Gastrocnemius medialis (tissue), 4 donors: ENCODE measurements around the gene NTM. TPM values are rescaled to one million over a fixed set of nuclear protein-coding genes. Genes with fewer than 3 reads are reported as not detected.

Source experiments
- ATAC-seq, 2 donors: fragments of 150-250 bp; one replicate each; pipeline ENCODE4 v1.9.1; 2016
- DNase-seq, 2 donors: peaks; one replicate each; pipeline ENCODE4 v3.0.0-alpha.2; 2019
- H3K27ac ChIP-seq, 4 donors: fragments of 200-600 bp; sonication (generic); 1 replicate in 1 of 4; 2 replicates in 3 of 4; pipeline ENCODE4 v1.5.1; 2016 to 2018; ENCODE audit warnings: mild to moderate bottlenecking in 2 of 4, moderate library complexity in 1 of 4
- H3K27me3 ChIP-seq, 3 donors: fragments of 200-600 bp; sonication (generic) in 2 of 3; 1 replicate in 1 of 3; 2 replicates in 2 of 3; pipeline versions ENCODE4 v1.5.1 to v1.6.0; 2016 to 2019; ENCODE audit warnings: mild to moderate bottlenecking in 1 of 3, moderate library complexity in 1 of 3
- H3K36me3 ChIP-seq, 2 donors: fragments of 200-600 bp; sonication (generic) in 1 of 2; one replicate each; pipeline ENCODE4 v1.5.1; 2017 to 2018
- H3K4me1 ChIP-seq, 2 donors: fragments of 200-600 bp; sonication (generic) in 1 of 2; one replicate each; pipeline ENCODE4 v1.5.1; 2016 to 2017; ENCODE audit warnings: mild to moderate bottlenecking in 2 of 2
- H3K4me3 ChIP-seq, 4 donors: fragments of 200-600 bp; sonication (generic) in 3 of 4; 1 replicate in 1 of 4; 2 replicates in 3 of 4; pipeline ENCODE4 v1.5.1; 2016 to 2019; ENCODE audit warnings: mild to moderate bottlenecking in 2 of 4
- H3K9me3 ChIP-seq, 3 donors: fragments of 200-600 bp; sonication (generic) in 2 of 3; 1 replicate in 1 of 3; 2 replicates in 2 of 3; pipeline ENCODE4 v1.5.1; 2016 to 2019
- CTCF ChIP-seq, 5 experiments: fragments of 450-650 bp in 3 of 5; fragments of 200-600 bp in 2 of 5; sonication (generic) in 2 of 5; IDR thresholded peaks in 4 of 5; conservative IDR thresholded peaks in 1 of 5; 1 replicate in 4 of 5; 2 replicates in 1 of 5; pipeline ENCODE4 v1.5.1; 2016 to 2019; ENCODE audit warnings: antibody characterized with exemption in 5 of 5, mild to moderate bottlenecking in 3 of 5, moderate library complexity in 3 of 5
- POLR2A ChIP-seq, 2 donors: fragments of 450-650 bp; IDR thresholded peaks; one replicate each; pipeline ENCODE4 v1.6.1; 2017; ENCODE audit warnings: antibody characterized with exemption in 2 of 2, mild to moderate bottlenecking in 2 of 2, moderate library complexity in 2 of 2
- in situ Hi-C, 4 donors: fragments of 200-750 bp; cut with MboI; loops; one replicate each; pipeline versions ENCODE4 v1.15.0 to v1.8.0; 2017; ENCODE audit warnings: low sequenced_read_pairs in 4 of 4
- intact Hi-C: fragments of 100-400 bp; cut with DNase I; formaldehyde crosslinking; loops from one replicate; pipeline ENCODE4 v1.15.1; 2023; ENCODE audit warnings: low total_unique reads
- total RNA-seq, 4 donors: library from RNA; depleted of rRNA; stranded (reverse); fragments of >200 nt; gene quantifications; one replicate each; pipeline versions ENCODE4 v1.1.0 to v1.2.3, GENCODE V29; 2016

The NTM gene
- total RNA-seq, 4 donors from 2014 or later, result 0.69 TPM; not detected in 3

- Histone ChIP-seq H3K27ac (no peak overlapping the region), H3K4me1 (no peaks in the 10 kb centered on the region), H3K4me3 (no peak overlapping the region), H3K27me3 (no peaks in the 10 kb centered on the region), H3K9me3 (no peaks in the 10 kb centered on the region), H3K36me3 (no peaks in the 10 kb centered on the region)
- TF ChIP-seq POLR2A (IDR thresholded peaks at IDR 0.05) (no peak), CTCF (IDR thresholded peaks at IDR 0.05 in 4 of 5, conservative IDR thresholded peaks at IDR 0.05 in 1 of 5) (no peak)
- ATAC-seq (no peak), DNase-seq (no peak)
- intact Hi-C loops (loop anchor here (5.0 kb wide), 3 partner anchors 89 to 749 kb away; no protein-coding TSS in a partner anchor), in situ Hi-C loops (loop anchor here in 3 of 4 donors (10.0 to 25.0 kb wide), 3 partner anchors 607 to 747 kb away; no protein-coding TSS in a partner anchor)
These were observed 300.9 kb downstream of the NTM start for GRCh38 chr11:131671320-131671719.

GRCh38 chr11:131671734-131672133 lies 301.3 kb downstream of the NTM start:
- no peak for TF ChIP-seq CTCF (IDR thresholded peaks at IDR 0.05 in 4 of 5, conservative IDR thresholded peaks at IDR 0.05 in 1 of 5)
- no peak for TF ChIP-seq POLR2A (IDR thresholded peaks at IDR 0.05)
- Histone ChIP-seq H3K27ac (no peak overlapping the region), H3K4me1 (no peaks in the 10 kb centered on the region), H3K4me3 (no peak overlapping the region), H3K27me3 (no peaks in the 10 kb centered on the region), H3K36me3 (no peaks in the 10 kb centered on the region), H3K9me3 (no peaks in the 10 kb centered on the region)
- in situ Hi-C loops, result loop anchor here in 3 of 4 donors (10.0 to 25.0 kb wide), 3 partner anchors 607 to 747 kb away; no protein-coding TSS in a partner anchor
- DNase-seq, result no peak
- intact Hi-C loops, result loop anchor here (2.0 to 5.0 kb wide), 4 partner anchors 89 to 749 kb away; no protein-coding TSS in a partner anchor
- ATAC-seq, result no peak

GRCh38 chr11:131672191-131672590 lies 301.8 kb downstream of the NTM start:
- H3K4me3 ChIP-seq, result no peak overlapping the region
- no peak for ATAC-seq
- H3K9me3 ChIP-seq, result no peaks in the 10 kb centered on the region
- intact Hi-C loops (loop anchor here (2.0 to 5.0 kb wide), 4 partner anchors 90 to 750 kb away; no protein-coding TSS in a partner anchor), in situ Hi-C loops (loop anchor here in 3 of 4 donors (10.0 to 25.0 kb wide), 3 partner anchors 607 to 747 kb away; no protein-coding TSS in a partner anchor)
- no peak for DNase-seq
- no peak overlapping the region for H3K27ac ChIP-seq
- TF ChIP-seq CTCF (IDR thresholded peaks at IDR 0.05 in 4 of 5, conservative IDR thresholded peaks at IDR 0.05 in 1 of 5) (no peak), POLR2A (IDR thresholded peaks at IDR 0.05) (no peak)
- H3K4me1 ChIP-seq, result no peaks in the 10 kb centered on the region
- no peaks in the 10 kb centered on the region for H3K27me3 ChIP-seq
- H3K36me3 ChIP-seq, result no peaks in the 10 kb centered on the region

- intact Hi-C loops (loop anchor here (5.0 kb wide), 3 partner anchors 92 to 752 kb away; no protein-coding TSS in a partner anchor), in situ Hi-C loops (loop anchor here in 3 of 4 donors (10.0 to 25.0 kb wide), 3 partner anchors 609 to 749 kb away; no protein-coding TSS in a partner anchor)
- H3K9me3 ChIP-seq, result no peaks in the 10 kb centered on the region
- DNase-seq, result peak; percentile 20 to 40
- peak; percentile 60 to 66 for ATAC-seq
- H3K4me1 ChIP-seq, result no peaks in the 10 kb centered on the region
- H3K36me3 ChIP-seq, result no peaks in the 10 kb centered on the region
- TF ChIP-seq CTCF (IDR thresholded peaks at IDR 0.05 in 4 of 5, conservative IDR thresholded peaks at IDR 0.05 in 1 of 5), result peak; percentile 42 to 86 (median 70)
- no peak for TF ChIP-seq POLR2A (IDR thresholded peaks at IDR 0.05)
- H3K27ac ChIP-seq, result no peak overlapping the region
- H3K4me3 ChIP-seq, result no peak overlapping the region
- H3K27me3 ChIP-seq, result no peaks in the 10 kb centered on the region
These were observed 303.8 kb downstream of the NTM start for GRCh38 chr11:131674051-131674755.
